ENCODE data around the gene CIZ1. TPM values are rescaled to one million over a fixed set of nuclear protein-coding genes. Genes with fewer than 3 reads are reported as not detected.

CIZ1 gene
- total RNA-seq, 1 experiment from 2014 or later = 104 TPM

GRCh38 chr9:128232528-128233428 lies 41.4 kb upstream of the CIZ1 start:
- Mint-ChIP-seq H3K36me3 (ENCODE audit: insufficient read depth in 1 of 3, low read depth in 3 of 3) (peaks cover under 1 to 17% (median 7%) of the 10 kb centered on the region in 3 experiments; a peak in 6 of 7 replicates), H3K27me3 (ENCODE audit: low read depth) (no peaks in the 10 kb centered on the region), H3K4me1 (no peaks in the 10 kb centered on the region), H3K27ac (peak overlapping the region in 1 of 3 experiments; percentile 67; a peak in 1 of 7 replicates), H3K9me3 (no peaks in the 10 kb centered on the region), H3K4me3 (no peak overlapping the region)
- H3K56ac ChIP-seq (ENCODE audit: insufficient read length, low read depth, low read length) = no peak overlapping the region
- no peaks in the 10 kb centered on the region for H3K23me2 ChIP-seq (ENCODE audit: insufficient read length, low read depth, low read length, poor library complexity, severe bottlenecking)
- no peak overlapping the region for H2BK20ac ChIP-seq (ENCODE audit: low read depth, low read length, poor library complexity, severe bottlenecking)
- H4K5ac ChIP-seq (ENCODE audit: insufficient read length, low read depth, low read length) = no peak overlapping the region
- H3K4ac ChIP-seq (ENCODE audit: low read depth, low read length) = no peak overlapping the region
- H2BK15ac ChIP-seq (ENCODE audit: low read depth, low read length) = no peak overlapping the region
- H2AK5ac ChIP-seq (ENCODE audit: insufficient read length, low read length) = no peak overlapping the region
- no peak overlapping the region for H2AFZ ChIP-seq (ENCODE audit: low read length)
- H2BK120ac ChIP-seq (ENCODE audit: low read depth, low read length, poor library complexity, severe bottlenecking) = no peak overlapping the region
- no peak overlapping the region for H3K23ac ChIP-seq (ENCODE audit: insufficient read length, low read depth, low read length)
- no peak overlapping the region for H4K91ac ChIP-seq (ENCODE audit: insufficient read length, low read depth, low read length)
- H3K9ac ChIP-seq (ENCODE audit: extremely low read depth, insufficient read length, low read length) = no peak overlapping the region
- no peak for TF ChIP-seq CTCF (conservative IDR thresholded peaks at IDR 0.05)
- no peak overlapping the region for H2BK5ac ChIP-seq (ENCODE audit: insufficient read length, low read length)
- no peaks in the 10 kb centered on the region for H3K27me3 ChIP-seq (ENCODE audit: insufficient read depth, low read length)
- H3K18ac ChIP-seq (ENCODE audit: insufficient read length, low read depth, low read length) = no peak overlapping the region
- no peaks in the 10 kb centered on the region for H3K4me1 ChIP-seq (ENCODE audit: insufficient read depth, low read length)
- H3K14ac ChIP-seq (ENCODE audit: insufficient read depth, low read length) = no peak overlapping the region; the same call in 1 of the 2 replicates
- WGBS (ENCODE audit: extremely low coverage, insufficient read length, low lambda C conversion rate) = no CpG with 5 or more reads among the region's 22 CpGs
- H3K79me2 ChIP-seq (ENCODE audit: insufficient read depth, low read length) = no peaks in the 10 kb centered on the region
- no peaks in the 10 kb centered on the region for H4K20me1 ChIP-seq (ENCODE audit: control insufficient read depth, insufficient read depth, insufficient read length)
- H3K4me2 ChIP-seq (ENCODE audit: insufficient read depth, insufficient read length, low read length) = no peak overlapping the region
- no peak overlapping the region for H3K27ac ChIP-seq (ENCODE audit: insufficient read length, low read depth, low read length)
- H2BK12ac ChIP-seq (ENCODE audit: insufficient read length, low read depth, low read length) = no peak overlapping the region
- H3K79me1 ChIP-seq (ENCODE audit: insufficient read depth, low read depth, low read length, poor library complexity, severe bottlenecking) = no peaks in the 10 kb centered on the region
- H3T11ph ChIP-seq (ENCODE audit: low read length) = no peak overlapping the region
- H3K9me3 ChIP-seq (ENCODE audit: control insufficient read depth, low read depth, low read length) = no peaks in the 10 kb centered on the region
- H4K8ac ChIP-seq (replicated peaks; ENCODE audit: insufficient read length, low read depth, low read length) = no peak overlapping the region
- DNase-seq = no peak

Measured in H9 (cell line).